ENCODE data around the gene GJC2. TPM values are rescaled to one million over a fixed set of nuclear protein-coding genes. Genes with fewer than 3 reads are reported as not detected.

The GJC2 gene
- total RNA-seq, 2 experiments from 2014 or later: 2.1 to 2.4 TPM

DNA sequence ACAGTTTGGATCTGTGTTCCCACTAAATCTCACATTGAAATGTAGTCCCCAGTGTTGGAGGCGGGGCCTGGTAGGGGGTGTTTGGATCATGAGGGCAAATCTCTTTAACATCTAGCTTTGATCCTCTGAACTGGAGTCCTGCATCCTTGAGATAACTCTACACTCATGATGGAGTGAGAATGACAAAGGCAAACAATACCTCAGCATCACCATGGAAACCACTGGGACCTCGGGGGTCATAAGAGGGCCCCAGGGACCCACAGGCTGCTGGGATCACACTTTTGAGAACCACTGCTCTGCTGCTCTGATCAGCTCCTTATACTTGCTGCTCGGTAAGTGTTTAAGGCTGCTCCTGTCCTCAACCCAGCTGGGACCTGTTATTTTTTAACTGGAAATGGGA lies 44.7 kb downstream of the GJC2 start:
- Mint-ChIP-seq H3K27me3 (no peaks in the 10 kb centered on the region), H3K9me3 (peaks cover 7% of the 10 kb centered on the region), H3K4me3 (no peak overlapping the region), H3K36me3 (ENCODE audit: low read depth) (peaks cover 14% of the 10 kb centered on the region), H3K4me1 (ENCODE audit: low read depth) (no peaks in the 10 kb centered on the region), H3K27ac (no peak overlapping the region)
- no peak for ATAC-seq (ENCODE audit: poor library complexity)
- intact Hi-C loops (cut with DNase I, micrococcal nuclease): no loop called here
- DNase-seq: no peak
- H3K4me3 ChIP-seq (ENCODE audit: low read length): no peak overlapping the region
- CTCF ChIA-PET: no interaction called here
- TF ChIP-seq, protein P1, sequence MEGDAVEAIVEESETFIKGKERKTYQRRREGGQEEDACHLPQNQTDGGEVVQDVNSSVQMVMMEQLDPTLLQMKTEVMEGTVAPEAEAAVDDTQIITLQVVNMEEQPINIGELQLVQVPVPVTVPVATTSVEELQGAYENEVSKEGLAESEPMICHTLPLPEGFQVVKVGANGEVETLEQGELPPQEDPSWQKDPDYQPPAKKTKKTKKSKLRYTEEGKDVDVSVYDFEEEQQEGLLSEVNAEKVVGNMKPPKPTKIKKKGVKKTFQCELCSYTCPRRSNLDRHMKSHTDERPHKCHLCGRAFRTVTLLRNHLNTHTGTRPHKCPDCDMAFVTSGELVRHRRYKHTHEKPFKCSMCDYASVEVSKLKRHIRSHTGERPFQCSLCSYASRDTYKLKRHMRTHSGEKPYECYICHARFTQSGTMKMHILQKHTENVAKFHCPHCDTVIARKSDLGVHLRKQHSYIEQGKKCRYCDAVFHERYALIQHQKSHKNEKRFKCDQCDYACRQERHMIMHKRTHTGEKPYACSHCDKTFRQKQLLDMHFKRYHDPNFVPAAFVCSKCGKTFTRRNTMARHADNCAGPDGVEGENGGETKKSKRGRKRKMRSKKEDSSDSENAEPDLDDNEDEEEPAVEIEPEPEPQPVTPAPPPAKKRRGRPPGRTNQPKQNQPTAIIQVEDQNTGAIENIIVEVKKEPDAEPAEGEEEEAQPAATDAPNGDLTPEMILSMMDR (IDR thresholded peaks at IDR 0.05): no peak
- peaks cover 6 to 10% of the 10 kb centered on the region in 2 experiments for H3K9me3 ChIP-seq (ENCODE audit: control insufficient read depth in 1 of 2, insufficient read depth in 1 of 2, low read length in 2 of 2)
- H3K27me3 ChIP-seq (ENCODE audit: control insufficient read depth in 1 of 2, insufficient read depth in 2 of 2, low read length in 2 of 2): no peaks in the 10 kb centered on the region
- no peak overlapping the region for H3K27ac ChIP-seq (ENCODE audit: low read depth in 1 of 2, low read length in 2 of 2)
- peaks cover 6% of the 10 kb centered on the region for H3K4me1 ChIP-seq (ENCODE audit: insufficient read depth, low read length)
- no peaks in the 10 kb centered on the region for H3K36me3 ChIP-seq (ENCODE audit: insufficient read depth, low read length)
- POLR2A ChIA-PET: no interaction called here

DNA sequence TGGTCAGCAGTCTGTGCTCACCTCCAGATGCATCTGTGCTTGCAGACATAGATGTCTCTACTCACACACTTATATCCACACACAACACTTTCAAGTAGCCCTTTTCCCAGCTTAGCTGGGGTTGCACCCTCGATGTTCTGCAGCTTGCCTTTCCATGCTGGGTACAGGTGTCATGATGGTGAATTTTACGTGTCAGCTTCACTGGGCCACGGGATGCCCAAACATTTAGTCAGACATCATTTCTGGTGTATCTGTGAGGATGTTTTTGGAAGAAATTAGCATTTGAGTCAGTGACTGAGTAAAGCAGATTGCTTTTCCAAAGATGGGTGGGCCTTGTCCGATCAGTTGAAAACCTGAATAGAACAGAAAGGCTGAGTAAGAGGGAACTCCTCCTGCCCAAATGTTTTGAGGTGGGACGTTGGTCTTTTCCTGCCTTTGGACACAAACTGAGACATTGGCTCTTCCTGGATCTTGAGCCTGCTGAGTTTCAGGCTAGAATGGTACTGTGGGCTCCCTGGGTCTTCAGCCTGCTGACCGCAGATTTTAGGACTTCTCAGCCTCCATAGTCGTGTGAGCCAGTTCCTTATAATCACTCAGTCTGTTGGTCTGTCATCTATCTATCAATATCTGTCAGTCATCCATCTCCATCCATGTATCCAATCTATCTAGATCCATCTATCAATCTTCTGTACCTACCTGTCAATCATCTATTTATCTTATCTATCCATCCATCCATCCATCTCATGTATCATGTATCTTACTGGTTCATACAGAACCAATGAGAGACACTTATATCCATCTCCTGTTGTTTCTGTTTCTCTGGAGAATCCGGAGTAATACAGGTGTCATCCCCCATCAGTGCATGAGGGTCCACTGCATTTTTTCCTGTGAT lies 45.4 kb downstream of the GJC2 start:
- no peaks in the 10 kb centered on the region for H3K27me3 Mint-ChIP-seq

DNA sequence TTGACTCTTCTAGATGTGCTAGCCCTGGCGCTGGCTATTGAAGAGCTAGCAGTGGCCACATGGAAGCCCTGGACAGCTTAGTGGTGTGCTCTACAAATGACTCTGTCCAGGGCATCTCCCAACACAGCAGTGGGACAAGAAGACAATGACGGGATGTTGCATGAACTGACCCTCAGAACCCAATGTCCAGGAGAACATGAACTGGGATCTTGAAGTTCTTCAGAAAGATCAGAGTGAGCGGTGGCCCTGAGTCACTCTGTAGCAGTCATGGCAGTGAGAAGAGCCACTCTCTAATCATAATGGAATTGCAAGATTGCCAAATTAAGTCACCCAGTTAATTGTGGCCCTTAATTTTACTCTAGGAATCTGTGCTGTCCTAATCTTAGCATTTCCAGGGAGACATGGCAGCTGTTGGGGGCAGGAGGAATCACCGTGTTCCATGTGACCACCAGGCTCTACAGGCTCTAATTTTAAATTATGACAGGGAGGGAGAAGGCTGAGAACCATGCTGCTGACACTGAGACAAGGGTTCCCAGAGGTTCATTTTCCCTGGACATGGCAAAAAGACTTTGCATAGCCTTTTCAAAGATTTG lies 47.9 kb downstream of the GJC2 start:
- Histone ChIP-seq H3K4me3 (ENCODE audit: low read length) (no peak overlapping the region), H3K4me1 (ENCODE audit: insufficient read depth, low read length) (no peaks in the 10 kb centered on the region), H3K36me3 (ENCODE audit: insufficient read depth, low read length) (no peaks in the 10 kb centered on the region), H3K27me3 (ENCODE audit: control insufficient read depth in 1 of 2, insufficient read depth in 2 of 2, low read length in 2 of 2) (no peaks in the 10 kb centered on the region), H3K9me3 (ENCODE audit: control insufficient read depth in 1 of 2, insufficient read depth in 1 of 2, low read length in 2 of 2) (peaks cover 6 to 18% of the 10 kb centered on the region in 2 experiments), H3K27ac (ENCODE audit: low read depth in 1 of 2, low read length in 2 of 2) (no peak overlapping the region)
- Mint-ChIP-seq H3K27me3 (peaks cover 10% of the 10 kb centered on the region), H3K27ac (no peak overlapping the region), H3K4me1 (ENCODE audit: low read depth) (no peaks in the 10 kb centered on the region), H3K9me3 (peaks cover 10% of the 10 kb centered on the region), H3K4me3 (no peak overlapping the region), H3K36me3 (ENCODE audit: low read depth) (peaks cover 19% of the 10 kb centered on the region)
- DNase-seq: no peak
- ChIA-PET CTCF (no interaction called here), POLR2A (no interaction called here)
- ATAC-seq (ENCODE audit: poor library complexity): no peak
- intact Hi-C loops (cut with DNase I, micrococcal nuclease): no loop called here
- TF ChIP-seq, protein P1 (IDR thresholded peaks at IDR 0.05): no peak

More for the DNA sequence above, 45.4 kb downstream of the GJC2 start:
- Histone ChIP-seq H3K27ac (ENCODE audit: low read depth in 1 of 2, low read length in 2 of 2) (no peak overlapping the region), H3K4me1 (ENCODE audit: insufficient read depth, low read length) (no peaks in the 10 kb centered on the region), H3K9me3 (ENCODE audit: control insufficient read depth in 1 of 2, insufficient read depth in 1 of 2, low read length in 2 of 2) (peaks cover 6 to 17% of the 10 kb centered on the region in 2 experiments), H3K4me3 (ENCODE audit: low read length) (no peak overlapping the region), H3K36me3 (ENCODE audit: insufficient read depth, low read length) (no peaks in the 10 kb centered on the region), H3K27me3 (ENCODE audit: control insufficient read depth in 1 of 2, insufficient read depth in 2 of 2, low read length in 2 of 2) (no peaks in the 10 kb centered on the region)
- ChIA-PET POLR2A (no interaction called here), CTCF (no interaction called here)
- Mint-ChIP-seq H3K36me3 (ENCODE audit: low read depth) (peaks cover 19% of the 10 kb centered on the region), H3K4me1 (ENCODE audit: low read depth) (no peaks in the 10 kb centered on the region), H3K9me3 (peaks cover 10% of the 10 kb centered on the region), H3K27ac (no peak overlapping the region), H3K4me3 (no peak overlapping the region)
- DNase-seq: no peak
- no peak for ATAC-seq (ENCODE audit: poor library complexity)
- intact Hi-C loops (cut with DNase I, micrococcal nuclease): no loop called here
- TF ChIP-seq, protein P1 (IDR thresholded peaks at IDR 0.05): no peak
